ENCODE results near the gene CASR. TPM values are rescaled to one million over a fixed set of nuclear protein-coding genes. Genes with fewer than 3 reads are reported as not detected.

The CASR gene
- polyA plus RNA-seq, 1 donor from 2014 or later = not detected

- Mint-ChIP-seq H3K4me1 (no peaks in the 10 kb centered on the region), H3K27me3 (peaks cover 12% of the 10 kb centered on the region), H3K36me3 (peaks cover 7% of the 10 kb centered on the region), H3K9me3 (peaks cover 3 to 14% (median 11%) of the 10 kb centered on the region in 3 donors), H3K4me3 (no peak overlapping the region), H3K27ac (no peak overlapping the region)
Measured at GRCh38 chr3:122316368-122316767, 132.9 kb downstream of the CASR start.

DNA sequence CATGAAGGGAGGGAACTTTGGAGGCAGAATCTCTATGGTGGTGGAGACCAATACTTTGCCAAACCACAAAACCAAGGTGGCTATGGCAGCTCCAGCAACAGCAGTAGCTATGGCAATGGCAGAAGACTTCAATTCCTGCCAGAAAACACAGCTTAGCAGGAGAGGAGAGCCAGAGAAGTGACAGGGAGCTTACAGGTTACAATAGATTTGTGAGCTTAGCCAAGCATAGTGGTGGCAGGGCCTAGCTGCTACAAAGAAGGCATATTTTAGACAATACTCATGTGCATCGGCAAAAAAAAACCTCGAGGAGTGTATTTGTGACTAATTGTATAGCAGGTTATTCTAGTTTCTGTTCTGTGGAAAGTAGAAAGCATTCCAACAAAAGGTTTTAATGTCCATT is 135.2 kb downstream of the CASR start:
- H3K27me3 Mint-ChIP-seq = peaks cover 12% of the 10 kb centered on the region
- H3K4me1 Mint-ChIP-seq = peaks cover 0 to 3% (median 2%) of the 10 kb centered on the region in 3 donors
- H3K9me3 Mint-ChIP-seq = peaks cover 3 to 14% (median 11%) of the 10 kb centered on the region in 3 donors
- peaks cover 7% of the 10 kb centered on the region for H3K36me3 Mint-ChIP-seq
- no peak overlapping the region for H3K4me3 Mint-ChIP-seq
- no peak overlapping the region for H3K27ac Mint-ChIP-seq

DNA sequence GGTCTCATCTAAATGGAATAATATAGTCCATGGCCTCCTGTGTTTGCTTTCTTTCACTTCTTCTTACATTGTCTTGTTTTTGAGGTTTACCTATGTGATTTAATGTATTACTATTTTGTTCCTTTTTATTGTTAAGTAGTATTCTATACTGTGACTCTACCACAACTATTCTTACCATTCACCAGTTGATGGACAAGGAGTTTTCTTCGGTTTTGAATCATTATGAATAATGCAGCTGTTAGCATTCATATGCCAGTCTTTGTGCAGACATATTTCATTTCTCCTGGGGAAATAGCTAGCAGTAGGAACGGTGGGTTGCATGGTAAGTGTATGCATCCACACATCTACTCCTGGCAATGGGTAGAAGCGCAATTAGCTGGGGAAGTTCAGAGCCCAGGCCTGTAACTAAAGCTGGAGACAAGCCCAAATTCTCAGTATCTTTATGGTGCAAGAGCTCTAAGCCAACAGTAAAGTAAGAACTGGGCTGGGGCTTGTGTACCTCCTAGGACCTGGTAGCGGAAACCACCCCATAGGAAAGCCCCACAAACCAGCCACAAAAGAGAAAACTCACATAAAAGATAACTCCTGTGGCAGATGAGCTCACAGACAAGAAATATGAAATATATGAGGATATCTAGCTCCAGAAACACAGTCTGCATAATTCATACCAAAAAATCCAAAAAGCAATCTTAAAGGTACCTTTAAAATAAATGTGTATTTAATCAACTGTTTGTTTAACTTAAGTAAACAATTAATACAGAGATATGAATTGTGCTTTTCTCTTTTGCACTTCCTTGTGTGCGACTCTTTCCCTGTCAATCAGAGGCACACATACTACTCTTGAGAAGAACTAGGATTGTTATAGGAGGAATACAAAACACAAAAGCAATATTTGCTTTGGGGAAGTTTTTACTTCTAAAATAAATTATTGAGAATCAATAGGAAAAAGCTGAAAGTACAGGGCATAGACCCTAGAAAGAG is 138.9 kb downstream of the CASR start:
- no peak overlapping the region for H3K4me3 Mint-ChIP-seq
- peaks cover 7% of the 10 kb centered on the region for H3K36me3 Mint-ChIP-seq
- no peak overlapping the region for H3K27ac Mint-ChIP-seq
- peaks cover 2 to 14% (median 11%) of the 10 kb centered on the region in 3 donors for H3K9me3 Mint-ChIP-seq
- H3K4me1 Mint-ChIP-seq = peaks cover 0 to 3% (median 2%) of the 10 kb centered on the region in 3 donors
- peaks cover 3% of the 10 kb centered on the region for H3K27me3 Mint-ChIP-seq

DNA sequence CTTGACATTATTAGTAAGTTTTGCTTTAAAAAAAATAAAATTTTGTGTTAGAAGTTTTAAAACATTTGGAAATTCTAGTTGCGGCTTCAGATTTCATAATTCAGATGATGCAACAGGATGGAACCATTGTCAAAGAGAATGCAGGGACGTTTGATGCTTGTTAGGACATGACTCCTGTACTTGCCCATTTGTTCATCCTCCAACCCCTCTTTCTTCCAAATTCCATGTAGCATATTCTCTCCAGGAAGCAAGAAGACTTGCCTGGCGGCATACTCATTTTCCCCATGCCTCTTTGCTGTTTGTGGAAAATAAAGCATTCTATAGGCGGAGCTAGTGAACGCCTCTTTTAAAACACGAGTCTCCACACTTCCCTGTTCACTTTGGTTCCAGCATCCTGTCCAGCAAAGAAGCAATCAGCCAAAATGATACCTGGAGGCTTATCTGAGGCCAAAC is 141.4 kb downstream of the CASR start, which contains the start of gene CSTA:
TSS of gene CSTA (plus strand) at position 378 of the 453 bp plus-strand sequence. CDS start at position 423, 45 bp downstream.
- no peak within 1 kb of the TSS for H3K27ac Mint-ChIP-seq
- H3K36me3 Mint-ChIP-seq = peaks cover 3% of the 10 kb centered on the region
- H3K9me3 Mint-ChIP-seq = peaks cover 0 to 2% (median 2%) of the 10 kb centered on the region in 3 donors
- no peaks in the 10 kb centered on the region for H3K27me3 Mint-ChIP-seq
- H3K4me3 Mint-ChIP-seq = peak within 1 kb of the TSS in 1 of 4 donors; percentile 5
- peaks cover 0 to 3% (median 2%) of the 10 kb centered on the region in 3 donors for H3K4me1 Mint-ChIP-seq

GRCh38 chr3:122325769-122326168 is 142.3 kb downstream of the CASR start:
- Mint-ChIP-seq H3K4me1 (peaks cover 0 to 3% (median 2%) of the 10 kb centered on the region in 3 donors), H3K9me3 (no peaks in the 10 kb centered on the region), H3K4me3 (peak overlapping the region in 1 of 4 donors; percentile 5), H3K27ac (no peak overlapping the region), H3K36me3 (no peaks in the 10 kb centered on the region), H3K27me3 (peaks cover 3% of the 10 kb centered on the region)

- Mint-ChIP-seq H3K9me3 (no peaks in the 10 kb centered on the region), H3K27ac (no peak overlapping the region), H3K27me3 (peaks cover 8% of the 10 kb centered on the region)
Measured at GRCh38 chr3:122331886-122332285, 148.4 kb downstream of the CASR start.

DNA sequence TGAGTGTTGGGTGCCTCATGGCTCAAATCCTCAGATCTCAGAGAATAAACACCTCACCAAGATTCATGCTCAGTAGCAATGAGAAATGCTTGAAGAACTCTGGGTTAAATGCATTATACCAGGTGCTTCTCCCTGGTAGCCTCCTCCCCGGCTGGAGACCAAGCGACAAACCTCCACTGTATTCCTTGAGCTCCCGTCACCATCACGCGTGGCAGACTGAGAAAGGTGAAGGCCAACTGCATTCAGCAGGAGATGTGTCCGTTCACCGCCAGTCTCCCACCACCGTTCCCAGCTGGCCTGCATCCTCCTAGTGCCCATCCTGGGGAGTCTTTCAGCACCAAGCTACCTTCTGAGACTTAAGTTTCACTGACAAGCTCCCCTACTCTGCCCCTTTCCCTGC is 149.1 kb downstream of the CASR start:
- no peaks in the 10 kb centered on the region for H3K9me3 Mint-ChIP-seq
- H3K4me1 Mint-ChIP-seq = no peaks in the 10 kb centered on the region
- no peak overlapping the region for H3K4me3 Mint-ChIP-seq
- H3K36me3 Mint-ChIP-seq = no peaks in the 10 kb centered on the region
- no peak overlapping the region for H3K27ac Mint-ChIP-seq
- peaks cover 8% of the 10 kb centered on the region for H3K27me3 Mint-ChIP-seq

More at GRCh38 chr3:122331886-122332285, 148.4 kb downstream of the CASR start:
- no peak overlapping the region for H3K4me3 Mint-ChIP-seq
- H3K4me1 Mint-ChIP-seq = no peaks in the 10 kb centered on the region
- no peaks in the 10 kb centered on the region for H3K36me3 Mint-ChIP-seq

Other genes starting within 250 kb of the CASR start
- 4.0 TPM for gene ILDR1, start 161.4 kb upstream of the CASR start, polyA plus RNA-seq
- 85.1 TPM for gene CD86, start 128.3 kb upstream of the CASR start, polyA plus RNA-seq
- gene CSTA, start 141.6 kb downstream of the CASR start, polyA plus RNA-seq = not detected
- 9.1 TPM for gene MIX23, start 199.6 kb downstream of the CASR start, polyA plus RNA-seq
- gene FAM162A, start 200.5 kb downstream of the CASR start, polyA plus RNA-seq = 76.7 TPM
- 0.68 TPM for gene WDR5B, start 232.4 kb downstream of the CASR start, polyA plus RNA-seq

All from IgD-negative memory B cell (primary cell).